GM21423 (cell line): ENCODE data around the gene CPLX1.

Experiments used
- ATAC-seq: cut with Tn5 transposase; IDR thresholded peaks from one replicate; pipeline ENCODE4 v1.9.1; 2021; ENCODE audit warnings: mild to moderate bottlenecking, moderate library complexity; ENCODE audit not compliant: unreplicated experiment

The CPLX1 gene

DNA sequence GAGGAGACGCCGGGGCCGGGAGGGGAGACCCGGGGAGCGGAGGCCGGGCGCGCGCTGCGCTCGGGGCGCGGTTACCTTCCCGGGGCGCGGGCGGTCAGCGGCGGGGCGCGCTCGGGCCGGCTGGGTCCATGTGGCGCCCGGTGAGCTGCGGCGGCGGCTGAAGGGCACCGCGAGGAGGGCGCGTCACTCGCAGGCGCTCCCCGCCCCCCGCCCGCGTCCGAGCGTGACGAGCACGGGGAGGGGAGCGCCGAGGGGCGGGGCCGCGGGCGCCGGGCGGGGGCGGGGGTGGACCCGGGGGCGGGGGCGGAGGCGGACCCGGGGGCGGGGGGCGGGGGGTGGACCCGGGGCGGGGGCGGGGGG, at the start of gene CPLX1:
Gene CPLX1 (minus strand): TSS at position 159 of the 360 bp plus-strand sequence. CDS start 1,607 bp downstream, outside the sequence.
- ATAC-seq = no peak

DNA sequence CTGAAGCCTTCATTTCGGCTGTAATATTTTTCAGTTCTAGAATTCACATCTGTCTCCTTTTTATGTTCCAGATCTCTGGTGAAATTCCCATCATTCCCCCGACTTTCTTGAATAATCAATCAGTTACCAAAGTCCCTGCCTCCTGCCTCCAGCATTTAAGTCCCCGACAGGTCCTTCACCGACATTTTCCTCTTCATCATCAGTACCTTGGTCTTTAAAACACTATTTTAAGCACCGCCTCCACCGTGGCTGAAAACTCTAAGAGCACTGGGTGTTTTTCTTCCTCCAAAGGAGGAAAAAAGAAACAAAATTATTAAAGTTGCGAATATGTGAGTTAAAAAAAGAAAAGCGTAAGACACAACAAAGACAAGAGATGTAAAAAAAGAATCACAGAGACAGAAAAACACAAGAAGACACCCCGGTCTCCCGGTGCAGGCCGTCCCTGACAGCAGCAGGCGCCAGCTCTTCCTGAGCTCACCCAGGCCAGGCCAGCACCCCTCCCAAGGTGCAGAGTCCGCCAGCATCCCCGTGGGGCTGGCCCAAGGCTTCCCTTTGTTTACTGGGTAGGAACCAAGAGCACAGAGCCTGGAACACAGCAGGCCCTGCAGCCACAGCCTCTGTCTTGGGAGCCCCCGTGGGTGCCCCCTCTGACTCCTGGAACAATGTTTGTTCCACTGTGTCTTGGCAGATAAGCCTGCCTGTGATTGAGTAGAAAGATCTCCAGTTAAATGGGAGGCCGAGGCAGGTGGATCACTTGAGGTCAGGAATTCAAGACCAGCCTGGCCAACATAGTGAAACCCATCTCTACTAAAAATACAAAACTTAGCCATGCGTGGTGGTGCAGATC, 49.3 kb upstream of the CPLX1 start:
- no peak for ATAC-seq

DNA sequence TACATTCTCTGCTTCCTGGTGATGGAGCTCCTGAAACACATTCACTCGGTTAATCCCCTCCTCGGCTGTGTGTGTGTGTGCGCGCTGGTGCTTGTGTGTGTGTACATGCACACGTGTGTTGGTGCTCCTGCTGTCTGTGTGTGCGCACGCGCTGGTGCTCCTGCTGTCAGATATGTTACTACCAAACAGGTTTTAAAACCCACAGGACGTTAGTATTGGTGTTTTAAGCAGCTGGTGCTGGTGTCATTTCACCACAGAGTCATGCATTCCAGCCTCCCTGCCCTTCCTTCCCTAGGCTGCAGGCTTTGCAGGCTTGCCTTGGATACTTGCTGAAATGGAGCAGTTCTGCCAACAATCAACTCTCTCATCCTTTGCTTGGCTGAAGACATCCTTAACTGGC, 48.1 kb upstream of the CPLX1 start:
- no peak for ATAC-seq

DNA sequence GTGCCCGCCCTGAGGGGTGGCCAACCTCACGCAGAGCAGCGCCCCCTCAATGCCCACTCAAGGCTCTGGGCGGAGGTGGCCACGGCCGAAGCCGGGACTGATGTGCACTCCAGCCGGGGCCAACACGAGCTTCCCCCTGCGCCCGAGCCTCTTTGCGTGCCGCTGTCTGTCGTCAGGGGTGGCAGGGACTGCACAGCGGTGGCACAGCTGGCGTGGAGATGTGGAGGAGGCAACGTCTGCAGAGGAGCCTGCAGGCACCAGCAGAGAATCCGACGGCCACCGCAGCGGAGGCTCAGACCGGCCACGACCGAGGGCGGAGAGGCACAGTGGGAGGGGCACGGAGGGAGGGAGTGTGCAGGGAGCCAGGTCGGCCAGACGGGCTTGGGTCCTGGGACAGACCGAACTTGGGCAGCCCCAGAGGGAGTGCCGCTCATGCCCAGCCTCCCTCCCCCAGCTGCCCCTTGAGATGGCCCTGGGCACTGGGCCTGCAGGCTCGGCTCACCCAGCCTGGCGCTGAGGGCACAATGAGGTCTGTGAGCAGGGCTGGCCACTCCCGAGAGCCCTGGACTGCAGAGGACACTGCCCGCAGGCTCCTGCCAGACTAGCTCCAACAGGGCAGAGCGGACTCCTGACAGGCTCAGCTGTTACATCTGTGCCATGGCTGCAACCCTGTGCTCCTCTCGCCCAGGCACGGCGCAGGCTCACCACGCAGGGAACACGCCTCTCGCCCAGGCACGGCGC, 46.5 kb upstream of the CPLX1 start:
- no peak for ATAC-seq

DNA sequence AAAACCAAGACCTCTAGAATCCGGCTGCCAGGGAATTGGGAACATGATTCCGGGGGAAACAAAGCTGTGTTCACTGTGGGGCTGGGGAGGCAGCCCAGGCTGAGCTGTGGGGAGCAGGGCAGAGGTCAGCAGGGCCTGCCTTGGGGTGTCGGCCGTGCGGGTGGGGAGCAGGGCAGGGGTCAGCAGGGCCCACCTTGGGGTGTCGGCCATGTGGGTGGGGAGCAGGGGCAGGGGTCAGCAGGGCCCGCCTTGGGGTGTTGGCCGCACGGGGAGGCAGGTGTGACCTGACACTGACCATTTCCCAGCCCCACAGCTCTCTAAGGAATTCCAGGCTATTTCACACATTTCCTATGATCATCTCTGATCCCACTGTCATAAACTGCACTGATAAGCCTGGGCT, 45.6 kb upstream of the CPLX1 start:
- no peak for ATAC-seq

DNA sequence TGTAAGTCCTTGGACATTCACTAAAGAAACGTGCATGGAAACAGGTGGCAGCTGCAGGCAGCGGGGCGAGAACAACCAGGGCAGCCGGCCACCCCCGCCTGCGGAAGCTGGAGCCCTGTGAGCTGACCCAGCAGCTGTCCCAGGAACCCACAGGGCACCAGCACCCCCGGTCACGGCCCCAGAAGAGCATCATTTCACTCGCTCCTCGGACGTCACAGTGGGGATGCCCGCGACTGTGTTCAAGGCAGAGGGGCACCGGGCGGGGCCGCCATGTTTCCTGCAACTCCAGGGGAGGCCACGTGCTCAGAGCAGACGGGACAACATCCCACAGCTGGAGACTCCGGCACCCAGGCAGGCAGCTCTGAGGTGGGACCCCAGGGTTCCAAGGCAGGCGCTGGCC, 45.0 kb upstream of the CPLX1 start:
- no peak for ATAC-seq

DNA sequence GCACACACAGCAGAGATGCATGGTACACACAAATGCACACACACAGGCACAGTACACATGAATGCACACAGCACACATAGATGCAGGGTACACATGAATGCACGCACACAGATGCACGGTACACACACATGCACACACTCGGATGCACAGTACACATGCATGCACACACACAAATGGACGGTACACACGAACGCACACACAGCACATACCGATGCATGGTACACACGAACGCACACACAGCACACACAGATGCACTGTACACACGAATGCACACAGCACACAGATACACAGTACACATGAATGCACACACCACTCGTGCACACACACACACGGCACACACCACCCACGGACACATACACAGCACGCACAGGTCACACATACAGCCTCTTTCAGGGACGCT, 43.8 kb upstream of the CPLX1 start:
- no peak for ATAC-seq

DNA sequence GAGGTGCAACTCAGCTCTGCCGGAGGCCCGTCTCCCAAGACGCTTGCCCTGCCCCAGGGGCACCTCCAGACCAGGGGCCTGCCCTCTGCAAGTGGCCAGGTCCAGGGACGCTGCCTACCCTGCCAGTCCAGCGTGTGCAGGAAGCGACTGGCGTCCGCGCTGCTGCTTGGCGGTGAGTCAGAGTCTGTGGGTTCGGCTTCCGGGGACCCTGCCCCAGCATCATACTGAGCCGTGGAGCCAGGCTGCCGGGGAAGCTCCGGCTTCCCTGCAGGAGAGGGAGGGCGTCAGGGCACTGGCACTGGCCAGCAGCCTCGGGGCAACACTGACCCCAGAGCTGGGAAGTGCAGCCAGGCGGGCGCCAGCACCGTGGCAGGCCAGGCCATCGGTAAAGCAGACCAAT, 42.5 kb upstream of the CPLX1 start:
- ATAC-seq = no peak

DNA sequence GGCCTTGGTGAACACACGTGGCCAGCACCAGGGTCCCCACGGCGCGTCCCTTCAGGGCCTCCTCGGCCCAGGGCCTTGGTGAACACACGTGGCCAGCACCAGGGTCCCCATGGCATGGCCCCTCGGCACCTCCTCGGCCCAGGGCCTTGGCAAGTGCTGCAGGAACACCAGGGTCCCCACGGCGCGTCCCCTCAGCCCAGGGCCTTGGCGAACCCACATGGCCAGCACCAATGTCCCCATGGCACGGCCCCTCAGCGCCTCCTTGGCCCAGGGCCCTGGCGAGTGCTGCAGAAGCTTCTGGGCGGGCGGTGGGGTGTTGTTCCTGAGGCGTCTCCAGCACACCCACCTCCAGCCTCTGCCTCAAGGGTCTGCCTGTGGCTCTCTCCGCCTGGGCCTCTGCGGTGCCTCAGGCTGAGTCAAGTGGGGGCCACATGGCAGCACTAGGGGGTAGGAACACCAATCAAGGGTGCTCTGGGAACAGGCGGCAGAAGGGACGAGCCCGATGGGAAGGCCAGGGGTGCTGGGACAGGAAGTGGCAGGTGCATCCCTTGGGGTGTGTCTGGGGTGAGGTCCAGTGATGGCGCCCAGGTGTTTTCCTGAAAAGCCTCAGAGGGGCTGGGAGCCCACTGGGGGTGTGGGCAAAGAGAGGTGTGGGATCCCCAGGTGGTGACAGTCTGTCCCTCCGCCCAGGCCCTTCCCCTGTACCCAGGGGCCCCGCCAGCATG, 41.8 kb upstream of the CPLX1 start:
- no peak for ATAC-seq

DNA sequence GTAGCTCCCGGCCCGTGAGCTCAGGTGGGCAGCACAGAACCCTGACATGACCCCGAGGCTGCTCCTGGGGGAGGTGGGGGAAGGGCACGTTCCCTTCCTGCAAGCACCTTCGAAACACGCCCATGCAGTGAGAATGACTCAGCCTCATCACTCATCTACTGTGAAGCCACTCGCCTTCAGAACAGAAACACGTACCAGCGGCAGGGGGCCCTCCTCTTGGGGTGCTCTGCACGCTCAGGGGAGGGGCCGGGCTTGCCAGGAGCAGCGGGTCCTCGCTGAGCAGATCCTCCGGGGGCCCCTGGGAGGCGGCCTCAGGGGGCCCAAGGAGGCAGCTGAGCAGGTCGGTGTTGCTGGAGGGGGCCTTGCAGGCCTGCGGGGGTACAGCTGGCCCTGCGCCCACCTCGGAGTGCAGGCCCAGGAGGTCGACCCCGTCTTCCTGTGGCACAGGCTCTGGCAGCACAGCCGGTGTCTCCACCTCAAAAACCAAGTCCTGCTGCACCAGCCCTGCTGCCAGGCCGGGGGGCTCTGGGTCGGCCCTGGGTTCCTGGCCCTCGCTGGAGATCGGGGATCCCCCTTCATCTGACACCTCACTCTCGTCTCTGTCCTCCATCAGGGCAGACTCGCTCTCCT, 40.9 kb upstream of the CPLX1 start:
- ATAC-seq = no peak

DNA sequence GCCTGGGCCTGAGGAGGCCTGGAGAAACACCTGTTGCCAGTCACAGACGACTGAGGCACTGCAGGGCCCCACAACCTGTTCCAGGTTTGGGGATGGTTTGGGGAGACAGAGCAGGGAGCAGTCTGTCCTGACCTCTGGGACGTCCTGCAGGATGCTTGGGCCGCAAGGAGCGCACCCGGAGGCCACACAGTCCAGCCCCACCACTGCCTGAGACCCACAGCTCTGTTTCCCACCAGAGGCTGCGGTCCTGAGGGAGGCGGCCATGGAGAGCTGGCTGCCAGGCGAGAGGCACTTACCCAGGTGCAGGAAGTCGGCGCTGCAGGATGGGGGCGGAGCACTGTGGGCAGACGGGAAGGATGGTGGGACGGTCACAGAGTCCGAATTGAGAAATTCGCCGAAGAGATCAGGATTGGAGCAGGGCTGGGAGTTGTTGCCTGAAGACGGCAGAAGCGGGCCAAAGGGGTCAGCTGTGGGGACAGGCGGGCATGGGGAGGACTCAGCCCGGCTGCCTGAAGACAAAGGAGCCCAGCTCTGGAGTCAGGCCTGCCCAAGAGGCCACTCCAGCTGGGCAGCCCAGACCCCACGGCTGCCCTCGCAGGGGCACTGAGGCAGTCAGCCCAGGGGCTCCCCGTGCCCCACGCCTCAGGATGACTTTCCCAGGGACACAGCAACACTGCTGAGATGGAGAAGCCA, 40.3 kb upstream of the CPLX1 start:
- ATAC-seq = no peak

DNA sequence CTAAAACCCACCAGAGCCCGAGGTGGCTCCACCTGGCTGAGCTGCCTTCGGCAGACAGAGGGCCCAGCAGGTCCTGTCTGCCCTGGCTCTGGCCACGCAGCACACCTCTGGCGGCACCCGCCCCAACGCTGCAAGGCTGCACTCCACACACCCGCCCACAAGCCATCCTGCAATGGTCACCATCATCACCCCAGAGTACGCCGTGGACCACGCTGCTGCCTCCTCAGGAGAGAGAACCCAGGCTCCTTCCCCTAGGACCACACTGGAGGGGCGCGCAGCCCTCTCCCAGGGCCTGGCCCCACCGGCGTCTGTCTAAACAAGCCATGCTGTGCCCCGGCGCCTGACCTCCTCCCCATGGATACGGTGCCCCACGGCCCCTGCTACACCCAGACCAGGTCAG, 39.6 kb upstream of the CPLX1 start:
- no peak for ATAC-seq

DNA sequence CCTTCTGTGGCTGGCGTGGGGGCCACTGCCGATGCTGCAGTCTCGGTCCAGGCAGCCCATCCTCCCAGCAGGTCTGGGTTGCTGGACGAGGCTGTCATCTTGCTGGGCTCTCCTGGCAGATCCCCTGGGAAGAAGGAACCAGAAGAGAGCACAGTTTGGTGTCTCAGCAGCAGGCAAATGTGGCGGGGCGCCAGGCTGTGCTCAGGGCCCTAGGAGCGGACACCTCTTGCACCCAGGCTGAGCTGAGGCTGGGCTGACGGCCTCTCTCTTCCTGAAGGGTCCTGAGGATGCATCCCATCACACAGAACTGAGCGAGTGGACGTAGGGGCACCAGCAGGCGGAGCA, 39.2 kb upstream of the CPLX1 start:
- no peak for ATAC-seq

DNA sequence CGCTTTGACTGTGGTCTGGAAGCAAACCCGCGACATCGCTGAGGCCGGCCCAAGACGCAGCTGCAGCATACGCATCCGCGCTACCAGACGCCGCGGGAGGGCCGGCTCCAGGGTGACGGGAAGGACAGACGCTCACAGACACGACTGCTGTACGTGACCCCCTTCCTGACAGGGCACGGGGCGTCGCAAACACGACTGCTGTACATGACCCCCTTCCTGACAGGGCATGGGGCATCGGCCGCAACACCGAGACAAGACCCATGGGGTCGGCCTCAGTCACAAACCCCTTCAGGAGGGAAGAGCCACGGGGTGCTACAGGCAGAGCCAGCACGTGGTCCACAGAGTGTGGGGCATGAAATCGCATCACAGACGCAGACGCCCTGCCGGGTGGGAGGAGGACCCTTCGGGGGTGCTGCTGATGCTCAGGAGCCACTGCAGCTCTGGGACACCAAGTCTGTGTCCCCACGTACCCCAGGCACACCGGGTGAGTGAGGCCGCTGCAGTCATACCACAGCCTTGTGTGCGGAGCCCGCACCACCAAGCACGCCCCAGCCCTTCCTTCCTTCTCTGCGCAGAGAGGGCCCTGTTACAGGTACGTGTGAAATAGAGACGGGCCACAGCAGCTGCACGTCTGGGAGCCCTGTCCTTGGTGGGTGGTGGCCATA, 38.7 kb upstream of the CPLX1 start:
- ATAC-seq = no peak

DNA sequence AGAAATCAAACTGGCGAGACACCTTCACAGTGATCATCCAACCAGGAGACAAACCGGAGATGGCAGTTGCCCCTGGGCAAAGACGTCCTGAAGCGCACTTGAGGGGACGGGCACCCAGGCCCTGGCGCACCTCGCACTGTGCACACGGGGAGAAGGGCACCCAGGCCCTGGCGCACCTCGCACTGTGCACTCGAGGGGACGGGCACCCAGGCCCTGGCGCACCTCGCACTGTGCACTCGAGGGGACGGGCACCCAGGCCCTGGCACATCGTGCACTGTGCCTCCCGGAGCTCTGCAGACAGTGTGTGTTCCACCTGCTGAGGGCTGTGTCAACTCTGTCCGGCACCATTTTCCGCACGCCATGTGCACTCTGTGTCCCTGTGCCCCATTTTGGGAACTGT, 34.6 kb upstream of the CPLX1 start:
- no peak for ATAC-seq

DNA sequence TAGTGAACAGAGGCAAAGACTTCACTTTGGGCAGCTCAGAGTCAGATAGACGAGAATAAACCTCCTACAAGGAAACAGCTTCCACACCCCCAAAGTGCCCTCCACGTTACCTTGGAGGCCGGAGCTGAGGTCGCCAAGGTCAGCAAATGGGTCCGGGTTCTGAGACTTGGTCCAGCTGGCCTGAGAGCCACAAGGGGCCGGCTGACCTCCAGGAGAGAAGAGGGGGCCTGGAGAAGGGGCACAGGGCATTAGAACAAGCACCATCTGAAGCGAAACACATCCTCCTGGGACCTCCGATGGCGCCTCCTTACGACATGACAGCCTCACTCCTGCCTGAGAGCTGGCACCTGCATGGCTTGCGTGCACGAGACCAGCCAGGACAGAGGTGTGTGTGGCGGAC, 33.6 kb upstream of the CPLX1 start:
- no peak for ATAC-seq

DNA sequence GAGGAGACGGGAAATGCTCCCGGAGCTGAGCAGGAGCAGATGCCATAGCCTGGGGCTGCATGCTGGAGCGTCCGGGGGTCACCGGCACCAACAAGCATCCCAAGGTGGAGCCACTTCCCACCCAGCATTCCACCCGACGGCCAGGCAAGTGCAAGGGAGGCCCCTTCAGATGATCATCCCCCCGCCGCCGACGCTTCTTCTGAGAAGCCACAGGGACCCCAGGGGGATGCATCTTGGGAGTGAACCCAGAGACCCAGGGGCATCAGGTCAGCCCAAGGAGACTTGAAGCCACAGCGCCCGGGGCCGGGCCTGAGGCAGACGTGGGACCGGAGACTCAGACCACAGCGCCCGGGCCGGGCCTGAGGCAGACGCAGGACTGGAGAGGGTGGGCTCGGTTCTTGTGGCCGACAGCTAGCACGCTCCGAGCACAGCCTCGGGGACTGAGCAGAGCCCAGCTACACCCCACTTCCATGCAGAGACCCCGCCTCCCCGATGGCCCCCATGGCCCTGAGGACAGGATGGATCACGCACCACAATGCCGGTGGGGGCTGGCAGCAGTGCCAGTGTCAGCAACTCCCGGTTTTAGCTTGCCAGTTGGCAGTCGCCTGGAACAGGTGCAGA, 33.0 kb upstream of the CPLX1 start:
- ATAC-seq = no peak

DNA sequence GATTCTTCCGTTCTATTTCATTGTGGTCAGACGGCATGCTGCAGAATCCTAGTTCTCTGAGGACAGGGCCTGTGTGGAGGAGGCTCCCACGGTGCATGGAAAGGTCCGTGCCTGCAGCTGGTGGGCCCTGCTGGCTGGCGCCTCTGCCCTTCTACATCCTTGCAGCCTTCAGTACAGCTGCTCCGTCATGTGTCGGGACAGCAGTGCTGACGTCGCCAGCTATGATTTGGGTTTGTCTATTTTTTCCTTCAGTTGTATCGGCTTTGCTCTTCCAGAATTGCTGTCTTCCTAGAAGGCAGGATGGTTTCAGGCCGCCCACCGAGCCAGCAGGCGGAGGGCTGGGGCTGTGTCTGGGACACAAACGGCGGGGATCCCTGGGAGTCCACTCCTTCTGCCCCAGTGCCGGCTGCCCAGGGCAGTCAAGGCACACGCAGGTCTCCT, 32.1 kb upstream of the CPLX1 start:
- ATAC-seq = no peak

DNA sequence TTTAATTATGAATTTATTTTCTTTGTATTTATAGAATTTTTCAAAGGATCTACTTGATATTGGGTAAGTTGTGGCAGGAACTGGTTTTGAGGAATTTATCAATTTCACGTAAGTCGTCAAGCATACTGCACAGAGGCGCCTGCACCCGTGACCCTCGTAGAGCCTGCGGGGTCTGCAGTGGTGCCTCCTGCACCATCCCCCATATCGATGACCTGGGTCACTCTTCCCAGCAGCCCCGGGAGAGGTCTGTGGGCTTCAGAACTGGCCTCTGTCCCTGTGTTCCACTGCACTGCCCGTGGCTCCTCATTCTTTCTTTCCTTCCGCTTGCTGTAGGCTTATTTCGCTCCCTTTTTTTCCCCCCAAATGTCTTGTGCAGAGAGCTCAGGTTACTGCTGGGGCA, 31.5 kb upstream of the CPLX1 start:
- no peak for ATAC-seq
